Frontal cortex (tissue), 4 donors: ENCODE results near the gene DLX5. TPM values are rescaled to one million over a fixed set of nuclear protein-coding genes. Genes with fewer than 3 reads are reported as not detected.

ENCODE experiments used
- DNase-seq, 2 donors: peaks; one replicate each; pipeline ENCODE4 v3.0.0; 2012; ENCODE audit warnings: low spot score in 2 of 2
- FAIRE-seq: peaks from 2 replicates; lab custom pipeline; 2012; peaks lifted over from hg19 to GRCh38; lab: Jason Lieb, UNC
- total RNA-seq: library from RNA; depleted of rRNA; stranded (reverse); fragments of >200 nt; gene quantifications from one replicate; pipeline ENCODE4 v1.2.3, GENCODE V29; 2014
- donor health status: control.
- donor health status: control.
- donor health status: control.

Gene DLX5
- total RNA-seq, 1 donor from 2014 or later, result 2.9 TPM

- DNase-seq, result peak in 1 of 2 donors; percentile 6
- no peak for FAIRE-seq
Observed at GRCh38 chr7:96993980-96994379, 30.7 kb downstream of the DLX5 start.

- DNase-seq (peak; percentile 5 to 17), FAIRE-seq (no peak)
Observed at GRCh38 chr7:96993094-96993865, 31.4 kb downstream of the DLX5 start.

- DNase-seq, result peak; percentile 6 to 17
Observed at GRCh38 chr7:96992192-96993005, 32.2 kb downstream of the DLX5 start.

DNA sequence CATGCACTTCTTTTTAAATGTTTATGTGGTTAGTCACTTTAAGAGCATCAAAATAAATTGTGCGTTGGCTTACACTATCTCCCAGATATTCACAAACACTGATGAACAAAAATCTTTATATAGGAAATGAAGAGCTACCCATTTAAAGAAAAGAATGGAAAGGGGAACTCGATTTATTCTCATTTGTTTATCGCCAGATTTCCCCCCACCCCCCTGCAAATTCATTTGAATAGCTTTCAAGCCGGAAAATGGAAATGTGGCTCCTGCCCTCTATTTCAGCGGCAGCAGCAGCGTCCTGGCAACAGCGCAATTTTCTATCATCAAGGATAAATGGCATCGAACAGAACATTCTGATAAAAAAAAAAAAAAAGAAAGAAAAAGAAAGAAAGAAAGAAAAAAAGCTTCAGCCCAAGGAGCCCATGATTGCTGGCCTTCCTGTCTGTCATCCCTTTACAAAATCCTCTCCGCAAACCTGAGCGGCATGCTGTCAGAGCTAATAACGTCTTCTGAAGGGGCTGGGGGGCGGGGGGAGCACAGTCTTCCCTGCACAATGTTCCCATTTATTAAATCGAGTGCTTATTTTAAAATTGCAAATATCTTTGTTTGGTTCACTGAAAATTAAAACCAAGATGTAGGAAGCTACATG, 33.0 kb downstream of the DLX5 start:
- FAIRE-seq (no peak), DNase-seq (peak; percentile 3 to 18)

More at GRCh38 chr7:96992192-96993005, 32.2 kb downstream of the DLX5 start:
- no peak for FAIRE-seq

- FAIRE-seq (no peak), DNase-seq (no peak)
Observed at GRCh38 chr7:96989859-96990317, 34.7 kb downstream of the DLX5 start.

- DNase-seq (peak in 1 of 2 donors; percentile 3), FAIRE-seq (no peak)
Observed at GRCh38 chr7:96989241-96989858, 35.3 kb downstream of the DLX5 start.

- DNase-seq (no peak), FAIRE-seq (no peak)
Observed at GRCh38 chr7:96987719-96988118, 36.9 kb downstream of the DLX5 start.

DNA sequence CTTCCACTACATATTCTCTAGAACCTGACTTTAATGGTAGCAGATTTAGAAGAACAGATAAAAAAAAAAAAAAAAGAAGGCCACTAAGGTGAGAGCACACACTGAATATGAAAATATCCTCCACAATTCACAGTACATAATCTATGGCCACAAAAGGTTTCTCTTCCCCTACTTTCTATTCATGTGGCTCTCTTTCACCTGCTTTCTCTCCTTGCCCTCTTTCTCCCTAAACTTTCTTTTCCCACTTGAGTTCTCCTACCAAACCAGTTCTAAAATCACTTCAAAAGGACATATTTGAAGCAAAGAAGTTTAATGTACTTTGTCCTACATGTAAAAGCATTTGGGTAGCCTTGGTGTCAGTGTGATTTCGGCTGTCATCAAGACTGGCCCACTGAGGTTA, 37.7 kb downstream of the DLX5 start:
- DNase-seq, result no peak
- no peak for FAIRE-seq

- DNase-seq (no peak), FAIRE-seq (no peak)
Observed at GRCh38 chr7:96985992-96986391, 38.6 kb downstream of the DLX5 start.

DNA sequence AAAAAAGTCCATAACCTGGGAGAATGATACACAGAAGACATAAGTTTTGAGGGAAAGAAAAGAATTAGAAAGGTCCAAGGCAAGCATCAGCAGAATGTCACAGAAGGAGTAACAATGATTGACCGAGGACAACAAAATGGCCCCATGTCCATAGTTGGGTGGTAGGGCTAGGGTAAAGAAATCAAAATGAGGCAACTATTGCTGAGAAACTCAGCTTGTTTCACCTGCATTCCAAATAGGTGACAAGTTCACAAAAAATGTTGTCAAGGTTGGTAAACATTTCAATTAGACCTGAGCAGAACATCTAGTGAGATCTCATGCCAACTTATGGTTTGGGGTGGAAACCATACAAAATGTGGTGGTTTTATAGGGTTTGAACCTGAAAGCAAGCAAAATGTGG, 42.0 kb downstream of the DLX5 start:
- DNase-seq, result no peak

DNA sequence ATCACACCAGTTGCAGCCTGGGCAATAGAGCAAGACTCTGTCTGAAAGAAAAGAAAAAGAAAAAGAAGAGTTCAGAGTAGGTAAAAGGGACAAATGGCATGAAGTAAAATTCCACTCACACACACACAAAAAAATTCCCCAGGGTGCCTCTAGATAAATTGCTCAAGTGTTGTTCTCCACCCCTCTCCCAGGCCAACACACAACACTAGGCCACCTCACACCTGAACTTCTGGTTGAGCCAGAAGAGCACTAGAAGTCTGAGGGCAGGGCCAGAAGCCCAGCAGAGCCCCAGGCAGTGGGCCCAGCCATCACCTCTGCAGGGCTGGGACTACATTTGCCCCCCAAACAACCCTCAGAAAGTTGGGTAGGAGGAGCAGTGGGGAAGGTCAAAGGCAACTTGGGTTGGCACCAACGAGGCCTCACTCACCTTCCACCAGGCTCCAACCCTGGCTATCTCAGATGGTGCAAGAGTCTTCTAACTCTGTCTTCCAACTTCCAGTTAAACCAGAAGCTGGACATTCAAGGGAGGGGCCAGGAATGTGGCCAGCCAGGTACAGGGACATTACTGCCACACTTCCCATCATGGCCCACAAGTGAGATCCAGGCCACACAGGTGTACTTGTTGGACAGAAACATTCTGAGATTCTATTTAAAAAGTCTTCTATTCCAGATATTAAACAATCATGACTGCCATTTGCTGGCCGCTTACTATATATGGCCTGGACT, 44.9 kb downstream of the DLX5 start:
- FAIRE-seq, result no peak
- no peak for DNase-seq

More for the DNA sequence above, 42.0 kb downstream of the DLX5 start:
- no peak for FAIRE-seq

DNA sequence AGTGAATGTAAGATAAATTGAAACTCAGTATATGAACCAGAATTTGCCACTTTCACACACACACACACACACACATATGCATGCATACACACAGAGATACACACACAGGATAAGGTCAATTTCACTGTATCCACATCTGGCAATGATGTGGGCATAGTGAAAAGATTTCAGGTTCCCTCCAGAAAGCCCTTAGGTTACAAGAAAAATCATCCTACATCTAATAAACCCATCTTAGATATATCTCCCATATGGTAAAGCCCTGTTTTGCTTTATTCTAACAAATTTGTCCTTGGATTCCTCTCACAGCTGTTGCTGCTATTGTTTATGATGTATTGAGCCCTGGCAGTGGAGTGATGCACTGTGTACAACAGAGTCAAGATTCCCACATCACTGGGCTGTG, 47.2 kb downstream of the DLX5 start:
- no peak for FAIRE-seq

GRCh38 chr7:96976106-96976505, 48.5 kb downstream of the DLX5 start:
- DNase-seq, result no peak
- no peak for FAIRE-seq

More for the DNA sequence above, 47.2 kb downstream of the DLX5 start:
- no peak for DNase-seq

- FAIRE-seq (no peak), DNase-seq (no peak)
Observed at GRCh38 chr7:96973986-96974385, 50.6 kb downstream of the DLX5 start.

- FAIRE-seq, result no peak
- no peak for DNase-seq
Observed at GRCh38 chr7:96970739-96971138, 53.9 kb downstream of the DLX5 start.
